GM20431 (cell line): ENCODE data around the gene HIP1.
"Not testable (repeated sequence)": the region's sequence is repeated elsewhere in the genome, so short reads cannot be mapped to it uniquely, and the experiment has no call there.

Source experiments
- in situ Hi-C: fragments of 300-500 bp; cut with MseI, MboI; formaldehyde crosslinking; loops from one replicate; pipeline ENCODE4 v1.15.0; 2020; ENCODE audit warnings: low sequenced_read_pairs; ENCODE audit not compliant: unreplicated experiment

Gene HIP1

GRCh38 chr7:75739796-75740672 lies 1.3 kb upstream of the HIP1 start:
- in situ Hi-C loops: no loop called here

- in situ Hi-C loops: no loop called here
Measured at GRCh38 chr7:75738975-75739795, 444 bp upstream of the HIP1 start.

- in situ Hi-C loops: no loop called here
Measured at GRCh38 chr7:75737856-75738603, 711 bp downstream of the HIP1 start.

- in situ Hi-C loops: no loop called here
Measured at GRCh38 chr7:75735581-75736350, 3.0 kb downstream of the HIP1 start.

GRCh38 chr7:75734586-75735458 lies 3.9 kb downstream of the HIP1 start:
- in situ Hi-C loops: no loop called here

GRCh38 chr7:75732764-75733630 lies 5.7 kb downstream of the HIP1 start:
- in situ Hi-C loops: no loop called here

- in situ Hi-C loops: no loop called here
Measured at GRCh38 chr7:75732016-75732521, 6.7 kb downstream of the HIP1 start.

- in situ Hi-C loops: no loop called here
Measured at GRCh38 chr7:75729851-75730274, 8.9 kb downstream of the HIP1 start.

GRCh38 chr7:75727881-75728593 lies 10.7 kb downstream of the HIP1 start:
- in situ Hi-C loops: no loop called here

GRCh38 chr7:75727351-75727750 lies 11.4 kb downstream of the HIP1 start:
- in situ Hi-C loops: not testable (repeated sequence)

- in situ Hi-C loops: no loop called here
Measured at GRCh38 chr7:75725306-75725705, 13.4 kb downstream of the HIP1 start.

- in situ Hi-C loops: no loop called here
Measured at GRCh38 chr7:75723444-75723843, 15.3 kb downstream of the HIP1 start.

GRCh38 chr7:75722373-75722772 lies 16.4 kb downstream of the HIP1 start:
- in situ Hi-C loops: no loop called here

GRCh38 chr7:75721922-75722321 lies 16.8 kb downstream of the HIP1 start:
- in situ Hi-C loops: not testable (repeated sequence)

GRCh38 chr7:75721426-75721825 lies 17.3 kb downstream of the HIP1 start:
- in situ Hi-C loops: no loop called here

GRCh38 chr7:75719626-75720025 lies 19.1 kb downstream of the HIP1 start:
- in situ Hi-C loops: no loop called here

- in situ Hi-C loops: no loop called here
Measured at GRCh38 chr7:75718390-75719031, 20.2 kb downstream of the HIP1 start.
